NOMO-1 treated with DMSO at 0.1 percent for 48 hours (cell line): ENCODE results near the gene TNRC6C.
A peak's percentile ranks its signal among the peaks of the same experiment; 100 is the strongest.
"Not testable (repeated sequence)": the region's sequence is repeated elsewhere in the genome, so short reads cannot be mapped to it uniquely, and the experiment has no call there.

Source experiments
- DNase-seq: peaks from one replicate; lab custom pipeline; 2025; ENCODE audit not compliant: unreplicated experiment; lab: John Stamatoyannopoulos, UW

The TNRC6C gene

DNA sequence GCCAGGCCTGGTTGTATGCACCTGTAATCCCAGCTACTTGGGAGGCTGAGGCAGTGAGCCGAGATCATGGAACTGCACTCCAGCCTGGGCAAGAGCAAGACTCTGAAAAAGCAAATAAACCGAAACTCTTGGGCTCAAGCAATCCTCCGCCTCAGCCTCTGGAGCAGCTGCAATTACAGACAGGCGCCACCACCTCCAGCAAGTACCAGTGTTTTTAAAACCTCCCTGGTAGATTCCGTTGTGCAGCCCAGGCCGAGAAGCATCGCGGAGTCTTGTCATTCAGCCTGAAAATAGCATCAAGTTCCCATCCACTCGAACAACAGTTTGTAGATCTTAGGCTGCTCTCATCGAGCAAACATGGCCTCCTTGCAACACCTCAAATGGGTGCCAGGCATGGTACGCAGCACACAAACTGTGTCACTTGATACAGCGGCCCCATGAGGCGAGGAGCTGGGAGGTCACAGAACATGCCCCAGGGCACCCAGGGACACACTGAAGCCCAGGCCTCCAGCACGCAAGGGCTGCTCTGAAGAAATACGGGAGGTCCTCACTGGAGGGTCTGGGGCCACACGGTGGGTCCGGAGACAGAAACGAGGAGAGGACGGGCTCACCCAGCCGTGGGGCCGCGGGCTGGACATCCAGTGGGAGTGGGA, 152.0 kb downstream of the TNRC6C start:
- no peak for DNase-seq

DNA sequence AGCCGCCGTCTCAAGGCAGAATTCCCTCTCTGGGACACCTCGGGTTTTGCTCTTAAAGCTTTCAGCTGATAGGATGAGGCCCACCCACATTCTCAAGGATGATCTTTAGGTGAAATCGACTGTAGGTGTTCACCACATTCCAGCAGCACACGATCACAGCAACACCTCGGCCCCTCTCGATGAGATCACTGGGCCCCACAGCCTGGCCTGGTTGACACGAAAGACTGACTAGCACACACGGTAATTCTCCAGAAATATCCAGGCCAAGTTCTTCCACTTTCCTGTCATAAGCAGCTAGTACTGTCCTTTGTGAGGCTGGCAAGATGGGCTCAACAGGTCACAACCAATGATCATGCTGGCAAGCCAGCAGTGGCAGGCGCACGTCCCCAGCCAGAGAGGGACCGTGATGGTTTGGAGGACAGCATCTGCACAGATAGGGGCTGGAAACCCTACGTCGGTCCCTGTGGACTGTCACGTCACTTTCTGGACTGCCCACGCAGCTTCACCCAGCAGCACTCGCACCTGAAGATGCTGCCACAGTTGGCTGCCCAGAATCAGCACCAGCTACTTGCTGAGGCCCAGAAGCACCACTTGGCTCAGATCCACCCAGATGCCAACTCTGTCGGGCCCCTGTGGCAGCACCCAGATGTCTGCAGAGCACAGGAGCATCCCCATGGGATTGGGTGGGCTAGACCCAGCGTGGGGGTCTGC, 152.7 kb downstream of the TNRC6C start:
- no peak for DNase-seq

DNA sequence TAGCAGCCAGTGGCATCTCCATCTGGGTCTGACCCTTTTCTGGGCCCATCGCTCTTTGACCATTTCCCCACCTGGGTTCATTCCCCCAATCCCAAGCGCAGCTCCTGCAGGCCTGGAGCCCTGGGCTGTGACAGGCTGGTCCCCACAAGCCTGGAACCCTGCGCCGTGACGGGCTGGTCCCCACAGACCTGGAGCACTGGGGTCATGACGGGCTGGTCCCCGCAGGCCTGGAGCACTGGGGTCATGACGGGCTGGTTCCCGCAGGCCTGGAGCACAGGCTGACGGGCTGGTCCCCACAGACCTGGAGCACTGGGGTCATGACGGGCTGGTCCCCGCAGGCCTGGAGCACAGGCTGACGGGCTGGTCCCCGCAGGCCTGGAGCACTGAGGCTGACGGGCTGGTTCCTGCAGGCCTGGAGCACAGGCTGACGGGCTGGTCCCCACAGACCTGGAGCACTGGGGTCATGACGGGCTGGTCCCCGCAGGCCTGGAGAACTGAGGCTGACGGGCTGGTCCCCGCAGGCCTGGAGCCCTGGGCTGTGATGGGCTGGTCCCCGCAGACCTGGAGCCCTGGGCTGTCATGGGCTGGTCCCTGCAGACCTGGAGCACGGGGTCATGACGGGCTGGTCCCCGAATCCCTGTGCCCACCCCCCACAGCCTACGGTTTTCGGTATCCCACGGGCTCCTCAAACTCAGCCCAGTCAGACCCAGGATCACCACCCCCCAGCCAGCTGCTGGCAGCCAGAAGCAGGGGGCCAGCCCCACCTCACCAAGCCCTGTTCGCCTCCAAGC, 153.4 kb downstream of the TNRC6C start:
- no peak for DNase-seq

DNA sequence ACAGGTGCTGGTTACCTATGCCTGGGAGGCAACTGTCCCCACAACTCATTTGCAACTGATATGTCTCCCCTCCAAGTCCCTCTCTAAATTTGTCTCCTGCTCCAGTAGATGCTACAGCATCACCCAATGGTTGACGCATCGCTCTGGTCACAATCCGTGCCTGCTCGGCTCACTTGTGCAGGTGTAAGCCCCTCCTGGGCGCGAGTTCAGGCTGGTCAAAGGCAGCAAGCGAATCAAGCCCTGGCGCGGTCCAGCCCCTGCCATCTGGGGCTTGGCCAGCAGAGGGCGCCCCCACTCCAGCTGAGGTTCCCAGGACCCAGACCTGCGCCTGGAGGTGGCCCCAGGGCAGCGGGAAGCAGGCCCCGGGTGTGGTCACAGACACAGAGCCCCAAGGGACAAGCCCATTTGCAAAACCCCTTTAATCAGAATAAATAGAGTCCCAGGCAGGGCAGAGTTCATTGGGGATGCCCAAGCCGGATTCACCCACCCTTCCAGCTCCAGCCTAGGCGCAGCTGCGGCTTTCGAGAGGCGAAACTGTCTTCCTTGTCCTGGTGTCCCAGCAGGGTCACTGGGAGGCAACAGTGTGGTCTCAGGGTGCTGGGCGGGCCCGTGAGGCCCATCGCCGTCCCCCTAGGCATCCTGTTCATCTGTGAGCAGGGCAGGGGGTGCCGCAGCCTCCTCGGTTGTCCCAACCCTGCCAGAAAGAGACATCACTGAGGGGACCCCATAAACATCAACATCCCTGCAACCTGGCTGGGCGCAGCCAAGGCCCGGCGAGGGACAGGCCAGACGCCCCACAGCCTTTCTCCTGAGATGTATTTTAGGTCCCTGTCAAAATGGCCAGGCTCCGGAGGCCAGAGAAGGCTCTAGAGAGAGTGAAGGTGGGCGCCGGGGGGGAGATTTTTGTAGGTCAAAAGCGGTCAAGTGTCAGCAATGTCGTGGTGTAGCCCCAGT, 154.3 kb downstream of the TNRC6C start:
- DNase-seq: peak; percentile 59

DNA sequence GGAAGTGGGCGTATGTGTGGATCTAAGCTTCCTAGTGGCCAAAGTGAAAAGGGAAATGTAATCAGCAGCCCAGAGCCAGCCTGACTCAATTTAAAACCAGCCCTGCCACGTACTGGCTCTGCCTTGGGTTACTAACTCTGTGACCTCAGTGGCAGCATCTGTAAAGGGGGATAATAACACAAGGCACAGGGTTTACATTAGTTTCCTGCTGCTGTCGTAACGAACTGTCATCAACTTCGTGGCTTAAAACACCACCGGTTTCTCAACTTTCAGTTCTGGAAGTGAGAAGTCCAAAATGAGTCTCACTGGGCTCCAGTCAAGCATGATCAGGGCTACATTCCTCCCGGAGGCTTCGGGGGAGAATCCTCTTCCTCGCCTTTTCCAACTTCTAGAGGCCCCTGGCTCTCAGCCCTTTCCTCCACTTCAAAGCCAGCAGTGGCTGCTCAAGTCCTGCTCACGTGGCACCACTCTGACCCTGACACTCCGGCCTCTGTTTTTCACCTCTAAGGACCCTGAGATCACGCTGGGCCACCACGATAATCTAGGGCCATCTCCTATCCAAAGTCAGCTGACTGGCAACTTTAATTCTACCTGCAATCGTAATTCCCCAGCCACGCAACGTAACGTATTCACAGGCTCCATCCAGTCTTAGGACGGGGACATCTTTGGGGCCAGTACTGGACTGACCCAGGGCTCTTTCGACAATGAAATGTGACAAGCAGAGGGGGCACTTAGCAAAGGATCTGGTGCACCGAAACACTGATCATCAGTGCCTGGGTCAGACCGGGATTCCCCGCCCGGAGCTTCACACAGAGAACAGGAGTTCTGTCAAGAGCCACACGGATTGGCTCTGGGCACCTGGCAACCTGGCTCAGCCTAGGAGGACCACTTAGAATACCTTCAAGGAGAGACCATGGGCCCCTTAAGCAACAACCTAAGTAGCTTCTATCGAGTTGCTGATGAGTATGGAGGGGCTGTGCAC, 155.6 kb downstream of the TNRC6C start:
- DNase-seq: no peak

DNA sequence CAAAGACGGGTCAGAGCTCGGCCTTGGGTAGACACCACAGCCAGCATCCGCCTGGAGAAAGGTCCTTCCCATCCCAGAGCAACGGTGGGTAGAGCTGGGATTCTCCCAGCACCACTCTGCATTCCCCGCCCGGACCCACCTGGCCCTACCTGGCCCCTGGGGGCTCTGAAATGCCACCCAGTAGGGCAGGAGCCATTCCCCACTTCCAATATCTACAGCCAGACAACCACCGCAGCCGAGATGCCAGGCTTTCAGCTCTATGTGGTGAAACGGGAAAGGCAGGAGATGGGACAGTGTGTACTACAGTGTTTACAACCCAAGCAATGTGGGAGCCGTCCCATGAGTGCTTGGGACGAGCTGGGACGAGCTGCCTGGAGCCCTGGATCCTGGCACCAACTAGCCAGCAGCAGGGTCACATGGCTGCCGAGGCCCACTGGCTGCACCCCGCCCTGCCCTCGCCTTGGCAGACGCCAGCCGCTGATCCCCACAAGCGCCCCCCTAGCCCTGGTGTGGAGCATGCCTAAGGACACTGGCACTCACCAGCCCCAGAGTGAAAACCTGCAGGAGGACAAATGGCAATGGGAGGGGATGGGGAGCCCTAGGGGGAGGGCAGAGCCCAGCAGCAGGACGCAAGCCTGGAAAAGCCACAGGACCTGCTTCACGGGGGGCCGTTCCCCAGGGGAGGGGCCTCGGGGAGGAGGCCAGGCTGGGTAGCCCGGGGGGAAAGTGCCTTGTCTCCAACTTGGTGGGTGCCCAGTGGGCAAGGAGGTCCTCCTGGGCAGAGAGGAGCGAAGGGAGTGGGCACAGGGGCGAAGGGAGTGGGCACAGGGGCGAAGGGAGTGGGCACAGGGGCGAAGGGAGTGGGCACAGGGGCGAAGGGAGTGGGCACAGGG, 156.6 kb downstream of the TNRC6C start:
- no peak for DNase-seq

DNA sequence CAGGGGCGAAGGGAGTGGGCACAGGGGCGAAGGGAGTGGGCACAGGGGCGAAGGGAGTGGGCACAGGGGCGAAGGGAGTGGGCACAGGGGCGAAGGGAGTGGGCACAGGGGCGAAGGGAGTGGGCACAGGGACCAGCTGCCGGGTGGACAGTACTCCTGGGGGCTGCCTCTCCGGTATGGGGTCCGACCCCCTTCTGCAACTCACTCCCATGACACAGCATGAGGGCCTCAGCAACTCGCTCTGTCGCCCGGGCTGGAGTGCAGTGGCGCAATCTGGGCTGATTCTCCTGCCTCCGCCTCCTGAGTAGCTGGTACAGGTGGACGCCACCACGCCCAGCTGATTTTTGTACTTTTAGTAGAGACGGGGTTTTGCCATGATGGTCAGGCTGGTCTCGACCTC, 157.3 kb downstream of the TNRC6C start:
- DNase-seq: not testable (repeated sequence)

DNA sequence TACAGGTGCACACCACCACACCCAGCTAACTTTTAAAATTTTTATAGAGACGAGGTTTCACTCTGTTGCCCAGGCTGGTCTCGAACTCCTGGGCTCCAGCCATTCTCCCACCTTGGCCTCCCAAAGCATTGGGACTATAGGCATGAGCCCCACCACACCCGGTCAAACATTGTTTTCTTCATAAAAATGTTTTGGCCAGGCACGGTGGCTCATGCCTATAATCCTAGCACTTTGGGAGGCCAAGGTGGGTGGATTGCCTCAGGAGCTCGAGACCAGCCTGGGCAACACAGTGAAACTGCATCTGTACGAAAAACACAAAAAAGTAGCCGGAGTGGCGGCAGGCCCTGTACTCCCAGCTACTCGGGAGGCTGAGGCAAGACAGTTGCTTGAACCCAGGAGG, 157.9 kb downstream of the TNRC6C start:
- no peak for DNase-seq

DNA sequence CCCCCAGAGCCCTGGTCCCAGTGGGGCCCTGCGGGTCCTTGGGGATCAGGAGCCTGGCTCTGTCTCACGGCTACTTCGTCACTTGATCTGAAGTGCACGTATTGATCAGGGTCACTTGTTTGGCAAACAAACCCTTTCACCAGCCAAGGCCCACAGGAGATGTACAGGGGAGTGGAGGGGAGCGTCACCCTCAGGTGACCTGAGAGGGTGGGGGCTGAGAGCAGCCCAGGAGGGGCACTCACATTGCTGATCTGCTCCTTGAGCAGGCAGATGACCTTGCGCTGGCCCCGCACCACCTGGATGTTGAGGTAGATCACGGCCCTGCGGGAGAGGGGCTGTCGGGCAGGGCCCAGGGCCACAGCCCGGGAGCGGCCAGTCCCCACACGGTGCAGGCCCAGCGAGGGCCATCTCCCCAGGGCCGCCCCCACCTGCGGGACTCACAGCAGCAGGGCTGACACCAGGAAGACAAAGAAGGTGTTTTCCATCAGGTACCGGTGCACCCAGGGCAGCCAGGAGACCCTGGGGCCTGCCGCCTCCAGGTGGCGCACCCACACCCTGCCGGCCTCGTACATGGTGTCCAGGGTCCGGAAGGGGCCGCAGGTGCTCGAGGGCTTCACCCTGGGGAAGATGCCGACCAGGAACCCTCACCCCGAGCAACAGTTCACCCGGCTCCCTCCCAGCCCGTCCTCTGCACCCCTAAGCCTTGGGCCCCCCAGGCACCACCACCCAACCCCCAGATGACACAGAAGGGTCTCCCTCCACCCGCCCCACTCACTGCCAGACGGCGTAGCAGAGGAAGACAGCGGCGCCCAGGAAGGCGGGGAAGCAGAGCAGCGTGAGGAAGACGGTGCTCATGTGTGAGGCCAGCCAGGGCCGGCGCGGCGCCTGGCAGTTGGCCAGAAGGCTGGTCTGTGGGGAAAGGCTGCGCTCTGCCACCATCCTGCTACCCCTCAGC, 158.8 kb downstream of the TNRC6C start:
- DNase-seq: no peak

DNA sequence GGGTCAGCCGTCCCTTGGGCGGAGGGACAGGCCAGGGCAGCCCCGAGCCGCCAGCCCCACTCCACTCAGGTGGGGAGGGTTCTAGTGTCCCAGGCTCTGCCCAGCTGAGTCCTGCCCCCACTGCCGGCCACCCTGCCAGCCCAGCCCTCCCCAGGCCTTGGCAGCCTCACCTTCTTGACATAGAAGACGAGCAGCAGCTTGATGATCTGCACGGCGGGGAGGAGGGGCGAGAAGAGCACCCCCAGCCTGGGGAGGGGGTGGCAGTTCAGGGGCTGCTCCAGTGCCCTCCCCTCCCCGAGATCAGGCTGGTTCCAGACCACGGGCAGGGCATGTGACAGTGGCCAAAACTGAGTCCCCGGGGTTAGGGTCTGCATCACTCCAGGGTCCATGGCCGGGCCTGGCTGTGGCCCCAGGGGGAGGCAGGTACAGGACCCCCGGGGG, 160.3 kb downstream of the TNRC6C start:
- no peak for DNase-seq

DNA sequence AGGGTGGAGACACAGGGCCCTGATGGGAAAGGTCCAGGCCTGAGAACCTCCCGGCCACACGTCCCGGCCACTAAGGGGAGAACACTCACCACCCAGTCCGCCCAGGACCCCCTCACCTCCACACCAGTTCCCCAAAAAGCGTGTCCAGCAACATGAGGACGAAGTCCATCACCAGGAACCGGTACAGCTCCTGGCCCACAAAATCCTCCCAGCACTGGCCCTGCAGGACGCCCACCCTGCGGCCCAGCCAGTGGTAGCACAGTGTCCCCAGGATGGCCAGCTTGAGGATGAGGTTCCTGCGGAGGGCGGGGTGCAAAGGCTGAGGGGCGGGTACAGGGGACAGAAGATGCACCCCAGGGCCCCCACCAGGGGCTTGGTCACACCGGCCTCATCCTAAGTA, 162.0 kb downstream of the TNRC6C start:
- DNase-seq: no peak

DNA sequence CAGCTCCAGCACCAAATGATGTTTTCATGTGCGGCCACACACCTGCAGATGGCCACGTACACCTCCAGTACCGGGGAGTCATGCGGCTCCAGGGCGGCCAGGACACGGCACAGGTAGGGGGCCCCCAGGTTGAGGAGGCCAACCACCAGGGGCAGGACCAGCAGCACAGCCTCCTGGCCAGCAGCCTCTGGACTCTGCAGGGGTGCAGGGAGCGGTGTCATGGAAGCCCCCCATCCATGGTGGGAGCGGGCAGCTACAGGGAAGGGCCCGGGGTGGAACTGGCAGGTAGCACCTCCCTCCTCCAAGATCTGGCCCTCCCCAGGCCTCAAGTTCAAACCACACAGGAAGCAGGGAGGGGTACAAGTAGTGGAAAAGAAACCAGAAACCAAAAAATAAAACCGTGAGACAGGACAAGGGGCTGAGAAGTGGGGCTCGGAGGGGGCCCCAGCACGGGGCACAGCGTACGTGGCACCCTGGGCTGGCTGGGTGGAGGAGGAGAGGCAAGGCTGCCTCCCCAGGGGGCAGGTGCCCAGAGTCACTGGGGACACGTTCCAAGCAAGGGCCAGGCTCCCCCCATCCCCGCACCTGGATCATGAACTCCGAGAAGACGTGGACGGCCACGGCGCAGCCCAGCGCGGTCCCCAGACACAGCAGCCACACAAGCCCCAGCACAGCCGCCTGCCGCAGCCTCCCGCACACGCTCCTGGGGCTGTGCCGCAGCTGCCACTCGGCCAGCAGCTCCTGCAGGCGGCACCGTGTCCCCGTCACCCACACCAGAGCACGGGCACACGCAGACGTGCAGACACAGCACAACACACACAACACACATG, 162.7 kb downstream of the TNRC6C start:
- no peak for DNase-seq

DNA sequence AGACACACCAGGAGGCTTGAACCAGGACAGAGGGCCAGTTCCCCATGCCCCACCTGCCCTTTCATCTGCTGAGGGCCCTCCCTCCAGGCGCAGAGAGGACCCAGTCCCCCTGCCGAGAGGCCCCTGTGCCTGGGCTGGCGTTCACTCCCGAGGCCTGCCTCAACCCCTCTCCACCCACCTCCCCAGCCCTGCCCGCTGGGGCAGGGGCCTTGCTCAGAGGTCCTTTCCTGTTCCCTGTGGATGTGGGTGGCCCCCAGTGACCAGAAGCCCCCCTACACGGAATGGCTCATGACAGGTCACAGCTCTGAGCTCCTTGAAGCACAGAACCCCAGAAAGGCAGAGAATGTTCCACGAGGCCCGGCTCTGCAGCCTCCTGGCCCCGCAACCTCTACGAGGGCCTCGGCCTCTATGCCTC, 163.3 kb downstream of the TNRC6C start:
- DNase-seq: no peak

DNA sequence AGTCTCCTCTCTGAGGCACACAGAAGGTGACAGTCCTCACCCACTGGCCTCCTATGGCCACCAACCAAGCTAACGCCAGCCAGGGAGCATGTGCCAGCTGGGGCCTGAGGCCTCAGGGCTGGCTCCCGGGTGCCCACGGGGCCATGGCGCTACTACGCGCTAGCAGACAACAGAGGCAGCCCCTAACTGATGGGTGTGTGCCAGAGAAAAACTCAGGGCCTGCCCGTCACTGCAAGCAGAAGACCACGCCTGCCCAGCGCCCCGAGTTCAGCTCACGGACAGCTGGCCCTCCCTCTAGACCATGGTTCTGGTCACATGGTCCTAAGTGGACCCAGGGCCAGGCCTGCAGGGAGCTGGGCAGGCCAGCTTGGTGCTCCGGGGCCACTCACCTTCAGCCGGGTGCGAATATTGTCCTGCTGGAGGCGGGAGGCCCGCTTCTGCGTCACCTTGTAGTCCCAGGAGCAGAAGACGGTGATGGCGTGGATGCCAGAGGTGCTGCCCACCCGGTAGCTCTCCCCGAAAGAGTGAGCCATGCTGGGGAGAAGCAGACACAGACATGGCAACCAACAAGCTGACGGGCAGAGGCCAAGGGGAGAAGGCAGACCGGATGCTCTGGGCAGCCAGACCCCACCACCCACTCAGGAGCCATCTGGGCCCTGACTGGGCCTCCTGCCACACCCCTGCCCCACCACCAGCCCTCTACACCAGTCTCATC, 163.9 kb downstream of the TNRC6C start:
- DNase-seq: no peak

DNA sequence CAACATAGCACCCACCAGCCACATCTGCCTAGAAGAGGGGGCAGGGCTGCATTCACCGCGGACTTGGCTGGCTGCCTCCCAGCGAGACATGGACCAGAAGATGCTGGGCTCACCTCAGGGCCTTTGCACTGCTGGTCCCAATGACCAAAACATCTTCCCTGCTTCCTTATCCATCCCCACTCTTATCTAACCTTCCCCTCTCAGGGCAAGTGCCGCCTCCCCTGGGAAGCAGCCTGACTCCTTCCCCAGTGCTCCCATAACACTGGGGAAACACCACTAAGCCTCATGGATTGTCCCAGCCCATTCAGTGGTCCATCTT, 164.4 kb downstream of the TNRC6C start:
- no peak for DNase-seq

DNA sequence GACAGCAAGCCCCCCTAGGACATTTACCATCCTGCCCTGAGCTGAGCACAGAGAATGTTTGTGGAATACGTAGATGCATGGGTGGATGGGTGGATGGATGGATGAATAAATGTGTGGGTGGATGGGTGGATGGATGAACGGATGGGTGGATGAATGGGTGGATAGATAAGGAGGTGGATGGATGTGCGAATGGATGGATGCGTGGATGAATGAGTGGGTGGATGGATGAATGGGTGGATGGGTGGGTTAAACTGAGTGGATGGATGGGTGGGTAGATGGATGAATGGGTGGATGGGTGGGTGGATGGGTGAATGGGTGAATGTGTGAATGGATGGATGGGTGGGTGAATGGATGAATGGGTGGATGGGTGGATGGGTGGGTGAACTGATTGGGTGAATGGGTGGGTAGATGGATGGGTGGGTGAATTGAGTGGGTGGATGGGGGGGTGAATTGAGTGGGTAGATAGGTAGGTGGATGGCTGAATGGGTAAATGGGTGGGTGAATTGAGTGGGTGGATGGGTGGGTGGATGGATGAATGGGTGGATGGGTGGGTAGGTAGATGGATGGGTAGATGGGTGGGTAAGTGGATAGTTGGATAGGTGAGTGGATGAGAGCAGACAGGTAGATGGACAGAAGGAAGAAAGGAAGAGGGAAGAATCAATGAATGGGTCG, 164.9 kb downstream of the TNRC6C start:
- DNase-seq: no peak
